HG03565 (cell line): ENCODE results near the gene TOP1.

Source experiments
- ATAC-seq: cut with Tn5 transposase; IDR thresholded peaks from one replicate; pipeline ENCODE4 v1.9.1; 2021; ENCODE audit warnings: mild to moderate bottlenecking, moderate library complexity; ENCODE audit not compliant: unreplicated experiment

The TOP1 gene

DNA sequence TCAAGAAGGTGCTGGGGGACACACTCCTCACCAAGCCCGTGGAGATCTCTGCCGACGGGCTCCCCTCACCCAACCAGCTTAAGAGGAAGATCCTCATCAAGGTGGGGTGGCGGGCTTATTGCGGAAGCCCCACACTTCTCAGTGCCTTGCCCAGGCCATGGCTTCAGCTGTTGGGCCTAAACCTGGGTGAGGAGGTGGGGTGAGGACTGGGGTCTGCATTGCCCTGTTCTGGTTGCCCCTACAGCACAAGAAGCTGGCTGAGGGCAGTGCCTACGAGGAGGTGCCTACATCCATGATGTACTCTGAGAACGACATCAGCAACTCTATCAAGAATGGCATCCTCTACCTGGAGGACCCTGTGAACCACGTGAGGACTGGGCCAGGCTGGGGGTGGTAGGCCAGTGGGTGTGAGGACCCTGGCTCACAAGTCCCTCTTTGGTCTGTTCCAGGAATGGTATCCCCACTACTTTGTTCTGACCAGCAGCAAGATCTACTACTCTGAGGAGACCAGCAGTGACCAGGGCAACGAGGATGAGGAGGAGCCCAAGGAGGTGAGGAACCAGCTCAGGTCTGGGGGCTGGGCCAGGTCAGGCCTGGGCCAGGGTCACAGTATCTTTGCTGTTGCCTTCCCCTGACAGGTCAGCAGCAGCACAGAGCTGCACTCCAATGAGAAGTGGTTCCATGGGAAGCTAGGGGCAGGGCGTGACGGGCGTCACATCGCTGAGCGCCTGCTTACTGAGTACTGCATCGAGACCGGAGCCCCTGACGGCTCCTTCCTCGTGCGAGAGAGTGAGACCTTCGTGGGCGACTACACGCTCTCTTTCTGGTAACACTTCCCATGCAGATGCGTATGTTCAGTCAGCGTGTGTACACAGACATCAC lies 136.6 kb downstream of the TOP1 start:
- no peak for ATAC-seq

DNA sequence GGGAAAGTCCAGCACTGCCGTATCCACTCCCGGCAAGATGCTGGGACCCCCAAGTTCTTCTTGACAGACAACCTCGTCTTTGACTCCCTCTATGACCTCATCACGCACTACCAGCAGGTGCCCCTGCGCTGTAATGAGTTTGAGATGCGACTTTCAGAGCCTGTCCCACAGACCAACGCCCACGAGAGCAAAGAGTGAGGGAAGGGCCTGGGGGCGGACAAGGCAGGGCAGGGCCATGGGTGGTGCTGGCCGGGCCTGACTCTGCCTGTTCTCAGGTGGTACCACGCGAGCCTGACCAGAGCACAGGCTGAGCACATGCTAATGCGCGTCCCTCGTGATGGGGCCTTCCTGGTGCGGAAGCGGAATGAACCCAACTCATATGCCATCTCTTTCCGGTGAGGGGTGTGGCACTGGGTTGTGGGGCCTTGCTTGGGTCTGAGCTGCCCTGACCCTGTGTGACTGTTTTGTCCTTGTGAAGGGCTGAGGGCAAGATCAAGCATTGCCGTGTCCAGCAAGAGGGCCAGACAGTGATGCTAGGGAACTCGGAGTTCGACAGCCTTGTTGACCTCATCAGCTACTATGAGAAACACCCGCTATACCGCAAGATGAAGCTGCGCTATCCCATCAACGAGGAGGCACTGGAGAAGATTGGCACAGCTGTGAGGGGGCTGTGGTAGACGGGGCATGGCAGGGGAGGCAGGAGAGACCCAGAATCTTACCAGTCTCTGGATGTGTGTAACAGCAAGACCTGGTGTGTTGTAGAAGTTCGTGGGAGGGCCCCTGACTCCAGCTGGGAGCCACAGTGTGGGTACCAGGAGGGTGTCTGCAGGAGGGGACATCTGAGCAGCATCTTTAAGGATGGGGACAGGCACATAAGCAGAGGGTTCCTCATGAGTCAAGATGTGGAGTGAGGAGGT lies 137.8 kb downstream of the TOP1 start:
- no peak for ATAC-seq

DNA sequence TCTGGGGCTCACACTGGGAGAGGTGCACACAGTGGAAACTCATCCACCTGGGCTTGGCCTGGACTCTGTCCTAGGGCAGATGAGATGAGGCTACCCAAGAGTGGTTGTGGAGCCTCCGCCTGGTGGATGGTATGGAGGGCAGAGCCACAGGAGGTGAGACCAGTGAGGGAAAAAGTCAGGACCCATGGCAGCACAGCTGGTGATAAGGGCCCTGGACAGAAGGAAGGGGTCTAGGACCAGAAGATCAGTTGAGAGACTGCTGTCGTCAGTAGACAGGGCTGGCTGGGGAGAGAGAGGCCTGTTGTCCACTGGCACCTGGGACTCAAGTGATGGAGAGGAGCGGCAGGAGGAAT lies 138.5 kb downstream of the TOP1 start:
- no peak for ATAC-seq

DNA sequence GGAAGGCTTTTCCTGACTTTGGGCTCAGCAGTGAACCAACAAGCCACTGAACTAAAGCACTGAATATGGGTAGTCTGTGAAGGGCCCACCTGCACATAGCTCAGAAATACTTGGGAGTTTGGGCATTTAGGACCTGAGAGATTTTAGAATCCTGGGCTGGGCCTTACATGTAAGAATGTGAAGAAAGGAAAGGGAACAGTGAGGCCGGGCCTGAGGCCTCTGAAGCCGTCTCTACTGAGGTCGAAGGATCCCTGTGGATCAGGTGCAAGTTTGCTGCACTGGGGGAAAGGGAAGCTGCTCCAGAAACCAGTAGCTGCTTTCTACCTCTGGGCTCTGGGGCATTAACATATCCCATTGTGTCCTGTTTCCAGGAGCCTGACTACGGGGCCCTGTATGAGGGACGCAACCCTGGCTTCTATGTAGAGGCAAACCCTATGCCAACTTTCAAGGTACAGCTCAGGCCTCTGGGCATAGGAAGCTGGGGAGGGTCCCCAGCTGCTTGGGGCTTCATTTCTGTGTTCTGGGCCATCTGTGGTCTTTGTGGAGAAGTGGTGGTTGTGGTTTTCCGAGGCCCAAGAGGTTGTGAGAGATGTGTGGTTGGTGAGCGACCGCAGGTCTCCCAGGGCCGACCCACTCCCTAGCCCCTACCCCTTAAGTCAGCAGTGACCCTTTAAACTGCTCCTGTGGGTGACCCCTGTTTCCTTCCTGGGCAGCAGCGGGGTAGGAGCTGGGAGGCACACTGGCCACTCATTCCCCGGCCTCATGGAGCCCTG lies 139.0 kb downstream of the TOP1 start:
- ATAC-seq = no peak

DNA sequence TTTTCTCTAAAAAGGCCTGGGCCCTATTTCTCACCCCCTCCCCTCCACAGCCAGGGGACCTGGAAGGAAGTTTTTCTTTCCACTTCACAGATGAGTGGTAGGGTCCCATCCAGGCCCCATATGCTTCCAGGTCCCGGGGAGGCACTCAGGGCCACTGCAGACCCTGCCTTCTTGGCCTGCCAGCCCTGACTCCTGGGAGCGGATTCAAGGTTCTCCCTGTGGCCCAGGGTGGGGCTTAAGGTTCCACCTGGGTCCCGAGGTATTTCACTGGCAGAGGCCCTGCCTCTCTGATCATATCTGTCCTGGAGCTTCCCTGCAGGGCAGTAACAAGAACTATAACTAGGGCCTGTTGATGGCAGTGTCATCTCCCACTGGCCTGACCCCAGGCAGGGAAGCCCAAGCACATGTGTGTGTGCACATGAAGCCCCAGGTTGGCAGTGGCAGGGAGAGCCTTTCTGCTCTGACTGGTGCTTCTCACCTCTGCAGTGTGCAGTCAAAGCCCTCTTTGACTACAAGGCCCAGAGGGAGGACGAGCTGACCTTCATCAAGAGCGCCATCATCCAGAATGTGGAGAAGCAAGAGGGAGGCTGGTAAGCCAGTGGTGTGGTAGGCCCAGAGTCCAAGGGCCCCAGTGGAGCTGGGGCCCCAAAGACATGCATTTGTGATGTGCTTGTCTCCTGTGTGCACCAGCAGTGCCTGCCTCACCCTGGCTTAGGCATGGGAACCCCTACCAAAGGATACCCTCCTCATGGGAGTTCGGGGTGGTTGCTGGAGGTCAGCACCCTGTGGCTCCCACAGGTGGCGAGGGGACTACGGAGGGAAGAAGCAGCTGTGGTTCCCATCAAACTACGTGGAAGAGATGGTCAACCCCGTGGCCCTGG lies 139.9 kb downstream of the TOP1 start:
- ATAC-seq = no peak

DNA sequence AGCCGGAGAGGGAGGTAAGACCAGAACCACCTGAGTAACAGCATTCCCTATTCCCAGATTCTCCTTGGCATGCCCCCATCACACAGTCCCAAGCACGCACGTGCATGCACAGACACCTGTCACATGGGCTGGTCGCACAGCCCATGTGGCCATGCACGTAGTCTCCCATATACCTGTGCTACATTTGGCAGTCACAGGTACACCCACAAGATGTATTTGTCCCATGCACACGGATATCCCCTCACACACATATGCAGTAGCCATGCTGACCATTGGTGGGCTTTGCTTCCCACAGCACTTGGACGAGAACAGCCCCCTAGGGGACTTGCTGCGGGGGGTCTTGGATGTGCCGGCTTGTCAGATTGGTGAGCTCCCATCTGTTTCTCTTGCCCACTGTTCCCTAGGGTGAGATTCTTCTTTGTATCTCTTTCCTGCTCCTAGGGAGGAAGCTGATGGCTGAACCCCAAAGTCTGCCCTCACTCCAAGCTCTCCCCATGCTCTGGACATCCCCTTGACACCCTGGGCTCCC lies 140.6 kb downstream of the TOP1 start:
- ATAC-seq = no peak

DNA sequence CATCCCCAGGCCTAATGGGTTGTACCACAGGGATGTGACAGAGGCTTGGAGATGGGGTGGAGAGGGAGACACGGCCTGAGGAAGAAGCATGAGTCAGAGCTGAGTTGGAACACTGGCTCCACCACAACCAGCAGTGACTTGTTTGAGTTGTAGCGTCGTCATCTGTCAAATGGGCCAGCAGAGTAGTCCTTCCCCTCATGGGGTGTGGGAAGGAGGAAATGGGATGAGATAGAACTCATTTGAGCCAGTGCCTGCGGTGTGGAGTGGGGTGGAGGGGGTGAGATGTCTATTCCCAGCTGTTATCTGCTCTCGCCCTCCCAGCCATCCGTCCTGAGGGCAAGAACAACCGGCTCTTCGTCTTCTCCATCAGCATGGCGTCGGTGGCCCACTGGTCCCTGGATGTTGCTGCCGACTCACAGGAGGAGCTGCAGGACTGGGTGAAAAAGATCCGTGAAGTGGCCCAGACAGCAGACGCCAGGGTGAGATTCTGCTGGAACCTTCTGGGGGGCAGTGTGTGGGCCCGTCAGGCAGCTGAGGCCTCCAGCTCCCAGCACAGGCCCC lies 141.2 kb downstream of the TOP1 start:
- no peak for ATAC-seq

DNA sequence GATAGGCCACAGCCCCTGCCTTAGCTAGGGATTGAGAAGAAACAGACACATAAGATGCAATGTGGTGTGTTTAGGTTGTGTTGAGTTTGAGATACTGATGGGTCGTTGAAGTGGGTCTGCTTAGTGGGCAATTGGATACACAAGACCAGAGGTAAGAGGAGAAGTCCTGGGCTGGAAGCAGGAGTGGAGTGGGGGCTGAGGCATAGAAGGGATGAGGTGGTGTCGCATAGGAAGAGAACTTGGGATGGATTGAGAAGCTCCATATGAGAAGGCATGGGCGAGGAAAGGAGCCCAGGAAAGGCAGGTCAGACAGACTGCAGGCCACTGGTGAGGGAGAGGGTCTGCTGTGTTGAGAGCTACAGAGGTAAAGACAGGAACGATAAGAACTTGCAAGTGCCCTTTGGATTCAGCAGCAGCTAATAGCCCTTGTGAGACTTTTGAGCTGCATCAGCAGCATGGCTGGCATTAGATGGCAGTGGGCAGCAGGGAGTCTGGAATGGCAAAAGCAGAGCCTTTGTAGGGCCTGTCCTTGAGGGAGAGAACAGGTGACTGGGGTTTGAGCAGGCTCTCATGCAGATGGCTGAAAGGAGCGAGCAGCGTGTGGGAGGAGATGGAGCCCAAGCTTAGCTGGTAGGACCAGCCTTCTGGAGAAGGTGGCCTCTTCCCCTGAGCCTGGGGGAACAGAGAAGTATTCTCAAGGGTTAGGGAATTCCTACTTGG lies 141.9 kb downstream of the TOP1 start:
- ATAC-seq = no peak

DNA sequence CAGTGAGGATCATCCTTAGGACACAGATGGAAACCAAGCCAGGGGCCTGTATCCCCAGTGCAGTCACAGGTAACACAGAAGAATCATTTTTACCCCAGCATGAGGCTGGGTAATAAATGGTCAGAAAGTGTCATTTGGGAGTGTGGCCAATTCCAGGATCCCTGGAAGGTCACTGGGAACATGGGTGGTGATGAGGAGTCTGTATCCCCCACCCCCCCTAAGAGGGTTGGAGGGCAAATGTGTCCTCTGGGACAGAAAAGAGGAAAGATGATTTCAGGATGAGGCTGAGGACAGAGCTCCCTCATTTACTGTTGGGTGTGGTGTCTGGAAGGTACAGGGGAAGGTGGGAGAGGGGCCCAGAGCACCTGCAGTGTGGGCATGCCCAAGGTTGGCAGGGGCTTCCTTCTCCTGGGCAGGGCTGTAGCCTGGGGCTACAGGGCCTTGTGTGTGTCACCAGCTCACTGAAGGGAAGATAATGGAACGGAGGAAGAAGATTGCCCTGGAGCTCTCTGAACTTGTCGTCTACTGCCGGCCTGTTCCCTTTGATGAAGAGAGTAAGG lies 143.2 kb downstream of the TOP1 start:
- ATAC-seq = no peak

DNA sequence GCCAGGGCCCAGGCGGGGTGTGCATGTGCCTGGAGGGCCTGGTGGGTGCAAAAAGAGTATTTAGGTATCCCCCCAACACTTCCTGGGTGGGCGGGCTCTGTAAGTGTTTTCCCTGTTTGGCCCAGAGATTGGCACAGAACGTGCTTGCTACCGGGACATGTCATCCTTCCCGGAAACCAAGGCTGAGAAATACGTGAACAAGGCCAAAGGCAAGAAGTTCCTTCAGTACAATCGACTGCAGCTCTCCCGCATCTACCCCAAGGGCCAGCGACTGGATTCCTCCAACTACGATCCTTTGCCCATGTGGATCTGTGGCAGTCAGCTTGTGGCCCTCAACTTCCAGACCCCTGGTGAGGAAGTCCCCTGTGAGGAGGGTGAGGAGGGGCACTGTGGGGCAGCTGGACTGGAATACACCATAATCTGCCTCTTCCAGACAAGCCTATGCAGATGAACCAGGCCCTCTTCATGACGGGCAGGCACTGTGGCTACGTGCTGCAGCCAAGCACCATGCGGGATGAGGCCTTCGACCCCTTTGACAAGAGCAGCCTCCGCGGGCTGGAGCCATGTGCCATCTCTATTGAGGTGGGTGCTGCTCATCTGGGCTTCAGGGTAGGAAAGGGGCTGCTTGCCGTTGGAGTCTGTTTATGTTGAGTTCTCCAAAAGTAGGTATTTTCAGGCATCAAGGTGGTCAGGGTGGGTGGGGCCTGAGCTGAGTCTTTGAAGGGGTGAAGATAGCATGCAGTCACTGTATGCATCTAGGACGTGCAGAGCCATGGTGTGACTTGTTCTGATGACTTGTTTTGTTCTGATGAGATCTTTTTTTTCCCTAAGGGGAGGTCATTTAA lies 143.9 kb downstream of the TOP1 start:
- ATAC-seq = no peak

DNA sequence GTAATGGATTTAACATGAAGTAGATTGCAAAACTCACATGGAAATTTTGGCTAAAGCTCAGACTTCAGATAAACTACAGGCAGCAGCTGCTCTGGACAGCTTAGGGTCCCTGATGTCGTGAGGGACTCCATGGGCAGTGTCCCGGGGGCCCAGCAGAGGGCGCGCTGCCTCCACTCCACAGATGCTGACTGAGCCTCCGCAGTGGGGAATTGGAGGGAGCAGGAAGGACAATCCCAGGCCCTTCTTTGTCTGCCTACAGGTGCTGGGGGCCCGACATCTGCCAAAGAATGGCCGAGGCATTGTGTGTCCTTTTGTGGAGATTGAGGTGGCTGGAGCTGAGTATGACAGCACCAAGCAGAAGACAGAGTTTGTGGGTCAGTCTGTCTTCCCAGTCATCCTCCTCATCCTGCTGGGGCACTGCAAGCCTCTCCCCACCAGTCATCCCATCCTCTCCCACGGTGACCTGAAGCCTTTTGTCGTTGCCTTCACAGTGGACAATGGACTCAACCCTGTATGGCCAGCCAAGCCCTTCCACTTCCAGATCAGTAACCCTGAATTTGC lies 144.6 kb downstream of the TOP1 start:
- no peak for ATAC-seq

DNA sequence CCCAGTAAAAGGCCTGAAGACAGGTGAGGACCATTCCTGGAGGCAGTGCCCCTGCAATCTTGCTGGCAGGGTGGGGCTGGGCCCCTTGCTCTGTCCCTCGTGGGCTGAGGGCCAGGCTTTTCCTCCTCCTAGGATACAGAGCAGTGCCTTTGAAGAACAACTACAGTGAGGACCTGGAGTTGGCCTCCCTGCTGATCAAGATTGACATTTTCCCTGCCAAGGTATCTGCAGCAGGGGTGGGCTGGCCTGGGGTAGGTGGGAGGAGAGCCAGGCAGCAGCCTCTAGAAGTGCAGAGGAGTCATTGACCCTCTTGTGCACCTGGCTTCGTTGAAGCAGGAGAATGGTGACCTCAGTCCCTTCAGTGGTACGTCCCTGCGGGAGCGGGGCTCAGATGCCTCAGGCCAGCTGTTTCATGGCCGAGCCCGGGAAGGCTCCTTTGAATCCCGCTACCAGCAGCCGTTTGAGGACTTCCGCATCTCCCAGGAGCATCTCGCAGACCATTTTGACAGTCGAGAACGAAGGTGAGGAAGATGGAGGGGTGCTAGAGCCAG lies 145.2 kb downstream of the TOP1 start:
- no peak for ATAC-seq
